Stimulated activated naive CD4-positive, alpha-beta T cell treated with Interleukin-2 at 50 U/mL for 16 hours (primary cell): ENCODE data around the gene ARHGAP5.

Source experiments
- DNase-seq: peaks from one replicate; lab custom pipeline; 2025; lab: John Stamatoyannopoulos, UW

Gene ARHGAP5

DNA sequence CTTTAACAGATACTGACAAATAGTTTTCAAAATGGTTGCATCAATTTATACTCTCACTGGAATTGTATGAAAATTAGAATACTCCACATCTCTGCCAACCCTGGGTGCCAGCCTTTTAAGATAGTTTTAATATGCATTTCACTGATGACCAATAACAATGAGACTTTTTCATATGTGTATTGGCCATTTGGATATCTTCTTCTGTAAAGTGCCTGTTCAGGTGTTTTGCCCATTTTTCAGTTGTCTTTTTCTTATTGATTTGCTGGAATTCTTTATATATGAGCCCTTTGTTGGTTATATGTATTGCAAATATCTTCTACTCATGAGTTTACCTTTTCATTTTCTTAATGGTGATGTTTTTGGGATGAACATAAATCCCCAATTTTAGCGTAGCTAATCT is 108.0 kb downstream of the ARHGAP5 start:
- no peak for DNase-seq

DNA sequence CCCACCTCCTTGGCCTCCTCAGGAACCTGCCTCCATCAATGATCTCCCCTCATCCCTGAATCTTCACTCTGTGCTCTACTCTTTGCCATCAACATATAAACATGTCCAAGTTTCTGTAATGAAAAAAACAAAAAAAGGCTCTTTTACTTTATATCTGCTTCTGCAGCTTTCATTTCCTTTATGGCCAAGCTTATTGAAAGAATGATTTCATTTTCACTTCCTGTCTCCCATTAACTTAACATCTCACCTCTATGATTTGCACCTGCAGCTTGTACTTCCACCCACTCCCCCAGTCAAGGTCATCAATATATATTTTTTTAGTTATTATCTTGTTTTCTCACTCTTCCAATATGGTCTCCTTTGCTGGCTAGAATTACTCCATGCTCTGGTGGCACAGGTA is 109.1 kb downstream of the ARHGAP5 start:
- no peak for DNase-seq

DNA sequence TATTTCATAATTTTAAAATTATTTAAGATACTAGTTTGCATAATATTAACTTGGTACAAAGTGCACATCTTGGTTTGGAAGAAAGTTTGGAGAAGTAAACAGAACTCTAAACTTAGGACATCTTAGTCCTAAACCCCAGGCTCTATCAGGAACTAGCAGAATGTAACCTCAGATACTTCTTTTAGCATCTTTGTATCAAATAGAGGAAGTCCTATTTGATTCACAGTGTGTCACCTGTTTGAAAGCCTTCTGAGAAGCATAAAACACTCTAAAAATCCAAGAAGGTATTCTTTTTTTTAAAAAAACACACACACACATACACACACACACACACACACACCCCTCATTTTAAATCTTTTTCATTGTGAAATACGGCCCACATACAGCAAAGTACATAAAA is 112.7 kb downstream of the ARHGAP5 start:
- DNase-seq = no peak

DNA sequence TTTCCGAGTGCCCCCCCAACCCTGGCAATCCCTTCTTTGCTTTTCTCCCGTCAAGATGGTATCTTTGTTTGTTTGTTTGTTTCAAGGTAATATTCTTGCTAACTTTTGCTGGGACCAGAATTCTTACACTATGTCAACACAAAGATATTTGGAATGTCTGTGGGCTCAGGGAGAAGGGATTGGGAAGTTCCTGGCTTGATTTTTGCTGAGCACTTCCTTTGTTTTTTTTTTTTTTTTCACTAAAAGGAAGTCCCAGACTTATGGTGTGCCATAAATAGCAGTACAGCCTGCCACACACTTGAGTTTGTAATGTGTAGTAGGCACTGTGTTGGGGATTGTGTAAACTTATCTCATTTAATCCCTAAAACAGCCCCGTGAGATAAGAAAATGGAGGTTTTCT is 113.6 kb downstream of the ARHGAP5 start:
- DNase-seq = no peak

DNA sequence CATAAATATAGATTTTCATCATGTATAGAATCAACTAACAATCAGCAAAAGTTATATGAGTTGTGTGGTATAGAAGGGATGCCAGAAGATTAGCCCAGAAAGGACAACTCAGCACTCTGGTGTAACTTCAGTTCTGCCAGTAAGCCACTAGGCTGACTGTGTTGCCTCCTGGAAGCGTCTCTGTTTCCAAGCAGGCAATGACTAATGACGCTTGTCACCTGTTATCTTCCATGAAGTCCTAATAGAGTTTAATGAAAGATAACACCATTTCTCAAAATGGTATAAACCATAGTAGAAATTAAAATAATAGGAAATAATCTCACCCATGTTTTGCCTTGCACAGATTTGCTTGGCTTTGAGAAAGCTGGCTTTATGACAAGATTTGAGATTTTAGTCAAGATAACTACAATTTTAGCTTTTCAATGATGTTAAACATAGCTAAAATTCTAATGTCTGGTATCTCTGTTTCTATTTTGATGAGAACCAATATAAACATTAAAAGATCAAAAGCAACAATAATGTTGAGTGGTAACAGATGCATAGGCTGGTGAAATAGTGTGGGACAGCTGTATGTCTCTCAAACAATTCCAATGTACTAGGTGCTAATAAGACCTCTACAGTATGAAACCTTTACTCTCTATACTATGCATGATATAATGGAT is 115.7 kb downstream of the ARHGAP5 start:
- DNase-seq = no peak

DNA sequence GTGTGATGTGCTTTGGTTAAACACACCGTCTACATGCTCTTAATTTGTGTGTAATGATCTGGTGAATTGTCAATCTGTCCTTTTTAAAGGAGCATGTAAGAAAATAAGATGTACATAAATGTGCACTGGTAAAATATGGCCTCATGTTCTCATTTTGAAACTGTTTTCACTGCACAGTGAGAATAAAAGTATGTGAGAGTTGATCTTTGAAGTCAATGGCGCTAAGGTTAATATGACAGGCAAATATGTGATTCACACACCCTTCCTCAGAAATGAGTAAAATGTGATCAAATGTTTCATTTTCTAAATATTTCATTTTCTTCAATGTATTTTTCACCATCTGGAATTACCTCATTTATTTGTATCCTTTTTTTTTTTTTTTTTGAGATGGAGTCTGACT is 116.4 kb downstream of the ARHGAP5 start:
- no peak for DNase-seq

DNA sequence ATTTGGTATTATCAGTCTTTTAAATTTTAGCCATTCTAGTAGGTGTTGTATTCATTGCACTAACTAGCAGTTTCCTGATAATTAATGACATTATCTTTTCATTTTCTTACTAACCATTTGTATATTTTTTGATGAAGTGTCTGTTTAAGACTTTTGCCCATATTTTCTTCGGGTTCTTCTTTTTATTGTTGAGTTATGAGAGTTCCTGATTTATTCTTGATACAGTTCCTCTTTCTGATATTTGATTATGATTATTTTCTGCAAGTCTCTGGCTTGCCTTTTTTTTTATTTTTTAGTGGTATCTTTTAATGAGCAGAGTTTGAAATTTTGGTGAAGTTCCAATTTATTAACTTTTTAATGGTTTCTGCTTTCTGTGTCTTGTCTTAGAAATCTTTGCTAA is 118.5 kb downstream of the ARHGAP5 start:
- no peak for DNase-seq

DNA sequence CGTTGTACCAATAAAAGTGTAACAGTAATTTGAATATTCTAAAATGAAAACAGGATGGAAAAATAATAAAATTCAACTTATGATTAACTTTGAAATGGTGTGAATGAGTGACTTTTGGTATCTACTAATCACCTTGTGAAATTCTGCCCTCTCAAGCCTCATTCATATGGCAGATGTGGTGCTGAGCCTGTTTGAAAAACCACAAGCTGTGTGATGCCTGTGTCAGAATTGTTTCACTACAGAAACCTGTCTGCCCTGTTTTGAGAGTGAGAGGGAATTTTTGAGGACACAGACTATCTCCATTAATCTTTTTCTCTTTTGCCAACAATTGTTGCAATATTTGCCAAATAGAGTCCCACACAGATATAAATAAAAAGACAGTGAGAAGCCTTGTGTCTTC is 120.8 kb downstream of the ARHGAP5 start:
- DNase-seq = no peak

DNA sequence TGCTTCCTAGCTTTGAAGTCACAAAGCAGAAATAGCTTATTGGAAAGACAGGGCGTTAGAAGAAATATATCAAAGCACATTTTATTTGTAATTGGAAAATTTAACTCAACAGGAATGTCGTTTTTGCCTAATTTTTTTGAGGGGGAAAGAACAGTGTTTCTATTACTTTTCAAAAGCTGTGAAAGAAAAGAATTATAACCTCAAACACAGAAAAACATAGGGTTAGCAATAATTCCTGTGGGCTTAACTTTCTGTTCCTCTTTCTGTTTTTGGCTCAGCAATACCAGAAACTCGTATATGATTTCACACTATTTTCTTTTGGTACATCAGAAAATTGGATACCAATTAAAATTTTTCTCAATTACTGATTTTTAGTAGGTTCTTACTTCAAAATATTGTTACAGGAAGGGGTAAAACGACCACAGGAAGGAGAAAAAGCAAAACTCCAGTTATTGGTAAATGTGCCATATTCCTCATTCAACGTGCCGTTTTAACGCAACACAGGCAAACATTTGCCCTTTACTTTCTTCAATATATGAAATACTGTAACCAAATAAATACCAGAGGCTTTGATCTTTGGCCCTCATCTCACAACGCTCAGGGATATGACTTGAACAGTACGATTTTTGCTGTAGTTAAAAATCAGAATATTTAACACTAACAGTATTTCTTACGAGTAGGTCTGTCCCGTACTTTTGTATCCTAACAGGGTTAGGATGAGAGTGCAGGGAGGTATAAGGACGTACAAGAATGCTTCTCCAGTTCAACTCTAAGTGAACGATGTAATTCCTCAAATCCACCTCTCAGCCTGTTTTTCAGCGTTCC is 123.5 kb downstream of the ARHGAP5 start:
- DNase-seq = no peak

DNA sequence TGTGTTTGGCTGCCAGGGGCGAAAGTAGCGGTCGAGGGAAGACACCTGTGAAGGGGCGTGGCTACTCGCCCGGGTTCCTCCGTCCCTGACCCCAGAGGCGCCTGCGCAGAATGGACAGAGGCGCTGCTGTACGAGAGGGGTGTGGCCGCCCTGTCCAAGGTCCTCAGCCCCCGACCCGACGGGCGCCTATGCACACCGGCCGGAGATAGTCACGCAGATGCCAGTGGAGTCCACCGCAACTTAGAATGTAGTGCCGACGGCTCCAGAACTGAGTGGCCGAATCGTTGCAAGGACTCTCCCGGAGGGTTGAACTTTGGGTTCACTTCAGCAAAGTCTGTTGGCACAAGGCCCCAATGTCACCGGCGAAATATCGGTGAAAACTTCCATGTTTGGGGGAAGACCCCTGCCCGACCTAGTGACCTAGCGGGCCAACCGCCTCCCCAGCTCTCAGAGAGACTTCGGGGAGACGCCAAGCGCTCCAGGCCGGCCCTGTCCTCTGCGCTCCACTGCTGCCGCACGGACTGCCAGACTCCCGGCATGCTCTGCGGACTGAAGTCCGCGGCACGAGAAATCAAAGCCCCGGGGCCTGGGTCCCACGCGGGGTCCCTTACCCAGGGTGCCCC is 124.2 kb downstream of the ARHGAP5 start:
- DNase-seq = peak; percentile 80

DNA sequence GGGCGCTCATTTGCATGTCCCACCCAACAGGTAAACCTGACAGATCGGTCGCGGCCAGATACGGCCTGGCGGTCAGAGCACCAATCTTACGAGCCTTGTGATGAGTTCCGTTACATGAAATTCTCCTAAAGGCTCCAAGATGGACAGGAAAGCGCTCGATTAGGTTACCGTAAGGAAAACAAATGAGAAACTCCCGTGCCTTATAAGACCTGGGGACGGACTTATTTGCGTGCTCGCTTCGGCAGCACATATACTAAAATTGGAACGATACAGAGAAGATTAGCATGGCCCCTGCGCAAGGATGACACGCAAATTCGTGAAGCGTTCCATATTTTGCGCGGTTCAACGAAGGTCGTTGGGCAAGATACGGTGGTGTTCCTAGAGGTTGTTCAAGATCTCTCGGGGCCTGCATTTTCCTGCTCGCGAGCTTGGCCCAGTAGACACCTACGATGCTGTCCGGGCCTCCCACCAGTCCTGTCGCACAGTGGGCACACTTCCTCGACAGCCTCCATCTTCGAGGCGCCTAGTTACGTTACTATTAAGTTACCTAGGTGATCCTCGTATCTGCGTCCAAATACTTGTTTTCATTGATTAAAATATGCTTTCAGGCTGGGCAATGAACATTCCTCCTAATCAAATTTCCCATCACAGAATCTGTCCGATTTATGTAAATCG is 124.8 kb downstream of the ARHGAP5 start, which contains the start of gene RNU6-7:
Gene RNU6-7 (plus strand): TSS at position 230 of the 675 bp plus-strand sequence.
- peak; percentile 3 for DNase-seq

DNA sequence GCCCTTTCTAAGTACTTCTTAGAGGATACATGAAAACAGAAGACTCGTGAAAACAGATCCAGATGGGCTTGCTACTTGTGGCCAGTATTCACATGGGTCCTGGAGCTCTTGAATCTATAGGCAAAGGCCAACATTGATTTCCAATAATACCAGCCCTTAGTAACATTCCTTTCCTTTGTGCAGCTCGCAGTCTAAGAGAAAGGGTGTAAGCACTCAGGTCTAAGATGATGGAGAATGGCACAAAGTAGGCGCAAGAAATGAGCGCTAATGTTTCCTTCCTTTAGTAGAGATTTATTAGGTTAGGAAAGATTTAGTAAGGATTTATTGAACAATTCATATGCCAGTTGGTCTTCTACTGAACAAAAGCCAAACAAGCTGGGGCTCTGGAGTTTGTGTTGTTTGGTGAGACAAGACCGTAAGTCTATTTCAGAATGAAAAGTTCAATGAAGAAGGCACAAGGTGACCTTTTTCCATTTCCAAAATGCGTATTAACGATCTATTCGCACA is 125.4 kb downstream of the ARHGAP5 start:
- no peak for DNase-seq

DNA sequence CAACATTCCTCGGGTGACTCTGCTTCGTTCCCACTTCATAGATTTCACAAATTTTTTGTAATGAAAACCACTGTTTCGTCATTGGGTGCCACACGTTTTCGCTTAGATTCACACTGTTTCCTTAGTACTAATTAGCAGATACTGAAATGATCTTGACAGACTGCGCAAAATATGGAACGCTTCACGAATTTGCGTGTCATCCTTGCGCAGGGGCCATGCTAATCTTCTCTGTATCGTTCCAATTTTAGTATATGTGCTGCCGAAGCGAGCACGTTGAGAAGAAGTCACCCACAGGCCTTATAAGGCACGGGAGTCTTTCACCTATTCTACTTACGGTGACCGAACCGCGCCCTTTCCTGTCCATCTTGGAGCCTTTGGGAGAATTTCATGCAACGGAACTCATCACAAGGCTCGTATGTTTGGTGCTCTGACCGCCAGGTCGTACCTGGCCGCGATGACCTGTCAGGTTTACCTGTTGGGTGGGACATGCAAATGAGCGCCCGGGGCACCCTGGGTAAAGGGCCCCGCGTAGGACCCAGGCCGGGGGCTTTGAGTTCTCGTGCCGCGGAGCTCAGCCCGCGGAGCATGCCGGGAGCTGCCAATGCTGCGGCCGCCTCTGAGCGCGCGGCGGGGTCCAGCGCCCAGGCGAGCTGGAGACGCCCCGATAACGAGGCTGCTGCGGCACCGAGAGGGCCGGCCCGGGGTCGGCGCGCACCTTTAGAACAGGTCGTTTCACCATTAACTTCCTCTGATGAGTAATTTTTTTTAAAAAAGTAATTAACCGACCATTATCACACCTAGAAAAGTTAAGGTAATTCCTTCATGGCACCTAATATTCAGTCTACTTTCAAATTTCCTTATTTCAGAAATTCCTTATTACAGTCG is 126.1 kb downstream of the ARHGAP5 start, which contains the start of gene RNU6-8:
Gene RNU6-8 (minus strand): TSS at position 272 of the 885 bp plus-strand sequence.
- peak; percentile 78 for DNase-seq

DNA sequence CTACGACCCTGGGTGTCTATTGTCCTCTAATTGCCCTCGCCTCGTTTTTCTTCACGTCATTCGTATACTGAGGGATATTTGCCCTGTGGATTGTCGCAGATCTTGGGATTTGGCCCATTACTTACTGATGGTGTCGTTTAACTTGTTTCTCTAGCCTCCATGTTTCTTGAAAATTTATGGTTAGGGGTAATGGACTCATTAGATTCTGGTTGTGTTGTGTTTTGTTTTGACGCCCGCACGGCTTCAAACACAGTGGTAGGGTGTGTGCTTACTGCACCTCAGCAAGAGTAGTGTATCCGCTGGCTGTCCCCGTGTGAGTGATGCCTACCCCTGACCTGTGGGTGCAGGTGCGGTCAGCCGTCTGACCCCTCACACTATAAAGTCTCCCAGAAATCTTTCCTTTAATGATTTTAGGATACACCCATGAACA is 126.8 kb downstream of the ARHGAP5 start:
- peak; percentile 2 for DNase-seq

DNA sequence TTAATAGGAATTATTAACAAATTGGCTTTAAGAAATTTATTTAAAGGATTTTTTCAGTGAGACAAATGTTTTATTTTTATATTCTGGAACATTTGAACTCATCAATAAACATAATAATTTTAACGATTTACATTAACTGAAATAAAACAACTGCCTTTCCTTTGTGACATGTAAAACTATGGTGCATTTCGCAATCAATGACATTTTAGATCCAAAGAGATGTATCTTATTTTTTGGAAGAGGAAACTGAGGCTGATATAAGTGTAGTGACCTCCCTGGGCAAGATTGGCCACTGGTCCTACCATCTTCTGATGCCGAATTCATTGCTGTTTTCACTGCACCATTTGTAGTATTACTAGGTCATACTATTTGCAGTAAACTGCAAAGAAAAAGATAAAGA is 128.4 kb downstream of the ARHGAP5 start:
- no peak for DNase-seq

DNA sequence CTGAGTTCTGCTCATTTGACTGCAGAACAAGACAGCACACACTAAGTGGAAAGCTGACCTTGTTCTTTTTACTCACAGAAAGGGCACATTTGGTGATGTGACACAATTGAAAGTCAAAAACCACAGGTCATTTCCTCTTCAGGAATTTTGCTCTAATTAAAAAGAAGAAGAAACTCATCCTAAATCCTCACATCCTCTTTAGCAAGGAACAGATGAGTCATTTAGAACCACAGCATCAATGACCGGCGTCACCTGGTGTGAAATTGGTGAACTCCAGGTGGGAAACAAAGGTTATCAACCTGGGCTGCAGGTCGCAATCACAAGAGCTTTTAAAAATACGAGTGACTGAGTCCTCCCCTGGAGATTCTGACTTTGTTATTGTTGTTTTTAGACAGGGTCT is 128.9 kb downstream of the ARHGAP5 start:
- DNase-seq = peak; percentile 1

DNA sequence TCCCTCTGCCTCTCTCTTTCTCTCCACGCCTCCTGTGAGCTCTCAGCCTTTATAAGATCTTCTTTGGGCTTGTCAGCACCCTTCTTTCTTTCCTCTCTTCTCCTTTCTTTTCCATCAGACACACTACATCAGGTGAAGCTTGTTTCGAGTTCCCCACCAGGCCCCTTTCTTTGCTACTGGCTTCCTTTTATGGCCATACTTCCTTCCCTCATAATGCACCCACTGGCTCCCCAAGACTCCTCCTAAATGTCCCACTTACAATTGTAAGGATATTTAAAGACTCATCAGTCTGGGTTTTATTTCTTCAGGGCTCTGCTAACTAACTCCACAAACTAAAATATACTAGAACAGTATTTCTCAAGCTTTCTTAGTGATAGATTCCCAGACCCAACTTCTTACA is 129.4 kb downstream of the ARHGAP5 start:
- no peak for DNase-seq

DNA sequence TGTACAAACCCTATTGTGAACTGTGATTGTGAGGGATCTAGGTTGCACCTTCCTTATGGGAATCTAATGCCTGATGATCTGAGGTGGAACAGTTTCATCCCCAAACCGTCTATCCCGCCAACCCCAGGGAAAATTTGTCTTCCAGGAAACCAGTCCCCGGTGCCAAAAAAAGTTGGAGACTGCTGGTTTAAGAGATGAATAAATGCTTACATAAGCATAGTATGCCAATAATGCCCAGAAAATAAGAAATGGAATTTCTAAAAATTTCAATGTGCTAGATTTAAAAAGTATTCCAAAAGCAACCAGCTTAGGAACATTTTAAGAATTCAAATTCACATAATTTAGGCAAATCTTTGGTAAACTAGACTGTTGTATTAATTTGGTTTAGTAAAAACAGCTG is 131.4 kb downstream of the ARHGAP5 start:
- DNase-seq = no peak
